ENCODE data around the gene EYS.
"Not testable (repeated sequence)": the region's sequence is repeated elsewhere in the genome, so short reads cannot be mapped to it uniquely, and the experiment has no call there.

The EYS gene

DNA sequence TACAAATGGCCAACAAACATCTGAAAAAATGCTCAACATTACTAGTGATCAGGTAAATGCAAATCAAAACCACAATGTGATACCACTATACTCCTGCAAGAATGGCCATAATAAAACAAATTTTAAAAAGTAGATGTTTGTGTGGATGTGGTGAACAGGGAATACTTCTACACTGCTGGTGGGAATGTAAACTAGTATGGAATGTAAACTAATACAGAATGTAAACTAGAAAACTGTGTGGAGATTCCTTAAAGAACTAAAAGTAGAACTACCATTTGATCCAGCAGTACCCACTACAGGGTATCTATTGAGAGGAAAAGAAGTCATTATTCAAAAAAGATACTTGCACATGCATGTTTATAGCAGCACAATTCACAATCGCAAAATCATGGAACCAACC lies 1878.3 kb downstream of the EYS start:
- H3K27ac Mint-ChIP-seq (ENCODE audit: low read depth); DNase-seq (ENCODE audit: low spot score in 2 of 2); ATAC-seq (replicated peaks; ENCODE audit: extremely low read depth, poor library complexity, severe bottlenecking); H3K27me3 Mint-ChIP-seq; H3K4me3 Mint-ChIP-seq; H3K4me1 Mint-ChIP-seq; H3K36me3 Mint-ChIP-seq (ENCODE audit: insufficient read depth): not testable (repeated sequence)
- H3K9me3 Mint-ChIP-seq, result peaks cover 33% of the 10 kb centered on the region

DNA sequence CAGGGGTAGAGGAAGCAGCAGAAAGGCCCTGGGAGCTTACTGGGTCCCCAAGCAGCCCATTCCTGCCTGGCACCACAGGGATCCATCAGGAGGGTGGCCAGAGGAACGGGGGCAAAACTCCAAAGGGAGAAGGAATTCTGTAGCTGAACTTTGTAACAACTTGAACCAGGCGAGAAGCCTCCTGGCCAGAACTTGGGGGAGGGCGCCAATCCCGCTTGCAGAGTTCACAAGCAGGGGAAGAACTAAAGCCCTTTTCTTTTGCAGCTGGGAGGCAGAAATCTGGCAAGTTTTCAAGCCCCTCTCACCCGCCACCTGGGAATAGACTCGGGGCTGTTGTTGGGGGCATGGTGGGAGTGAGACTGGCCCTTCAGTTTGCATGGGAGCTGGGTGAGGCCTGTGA lies 1882.3 kb downstream of the EYS start:
- Mint-ChIP-seq H3K27ac (ENCODE audit: low read depth) (no peak overlapping the region), H3K4me1 (no peaks in the 10 kb centered on the region), H3K36me3 (ENCODE audit: insufficient read depth) (no peaks in the 10 kb centered on the region), H3K9me3 (peaks cover 9% of the 10 kb centered on the region), H3K27me3 (no peaks in the 10 kb centered on the region), H3K4me3 (no peak overlapping the region)
- no peak for DNase-seq (ENCODE audit: low spot score in 2 of 2)
- ATAC-seq (replicated peaks; ENCODE audit: extremely low read depth, poor library complexity, severe bottlenecking), result no peak

DNA sequence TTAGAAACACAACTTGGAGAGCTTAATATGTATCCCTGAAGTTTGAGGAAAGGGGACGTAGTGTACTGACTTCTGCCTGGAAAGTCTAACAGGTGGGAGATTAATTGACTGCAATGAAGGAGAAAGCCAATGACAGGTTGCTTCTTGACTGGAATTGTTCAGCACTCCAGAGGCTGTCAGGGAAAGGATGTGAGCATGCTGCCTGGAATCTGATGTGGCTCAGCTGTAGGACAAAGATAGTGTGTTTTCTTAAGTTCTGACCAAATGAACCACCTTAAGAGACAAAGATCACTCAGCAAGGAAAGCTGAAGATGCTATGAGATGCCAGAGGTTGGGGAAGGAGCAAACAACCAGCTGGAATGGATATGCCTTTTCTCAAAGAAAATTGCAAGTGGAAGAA lies 1885.6 kb downstream of the EYS start:
- Mint-ChIP-seq H3K4me1 (no peaks in the 10 kb centered on the region), H3K9me3 (no peaks in the 10 kb centered on the region)

DNA sequence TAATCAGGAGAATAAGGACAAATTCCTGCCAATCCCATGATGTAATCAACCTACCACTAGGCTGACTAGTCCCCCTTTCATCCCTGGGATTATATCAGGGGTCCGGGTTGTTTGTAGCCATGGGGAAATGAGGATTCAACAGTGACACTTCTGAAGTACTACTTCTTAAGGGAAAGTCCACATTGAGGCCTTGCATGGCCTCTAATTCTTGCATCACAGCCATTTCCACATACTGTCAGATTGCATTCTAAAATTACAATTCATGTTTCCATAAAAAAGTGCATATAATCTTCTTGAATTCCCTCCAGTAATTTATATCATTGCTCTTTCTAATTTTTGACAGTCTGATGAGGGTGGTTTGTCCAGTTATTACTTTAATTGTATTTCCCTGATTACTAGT lies 1887.2 kb downstream of the EYS start:
- Mint-ChIP-seq H3K27me3 (no peaks in the 10 kb centered on the region), H3K9me3 (no peaks in the 10 kb centered on the region), H3K4me3 (no peak overlapping the region), H3K4me1 (no peaks in the 10 kb centered on the region), H3K36me3 (ENCODE audit: insufficient read depth) (no peaks in the 10 kb centered on the region), H3K27ac (ENCODE audit: low read depth) (no peak overlapping the region)
- DNase-seq (ENCODE audit: low spot score in 2 of 2), result no peak
- ATAC-seq (replicated peaks; ENCODE audit: extremely low read depth, poor library complexity, severe bottlenecking), result no peak

More for the DNA sequence above, 1885.6 kb downstream of the EYS start:
- Mint-ChIP-seq H3K36me3 (ENCODE audit: insufficient read depth) (no peaks in the 10 kb centered on the region), H3K27me3 (no peaks in the 10 kb centered on the region), H3K4me3 (no peak overlapping the region), H3K27ac (ENCODE audit: low read depth) (no peak overlapping the region)
- no peak for DNase-seq (ENCODE audit: low spot score in 2 of 2)
- no peak for ATAC-seq (replicated peaks; ENCODE audit: extremely low read depth, poor library complexity, severe bottlenecking)

DNA sequence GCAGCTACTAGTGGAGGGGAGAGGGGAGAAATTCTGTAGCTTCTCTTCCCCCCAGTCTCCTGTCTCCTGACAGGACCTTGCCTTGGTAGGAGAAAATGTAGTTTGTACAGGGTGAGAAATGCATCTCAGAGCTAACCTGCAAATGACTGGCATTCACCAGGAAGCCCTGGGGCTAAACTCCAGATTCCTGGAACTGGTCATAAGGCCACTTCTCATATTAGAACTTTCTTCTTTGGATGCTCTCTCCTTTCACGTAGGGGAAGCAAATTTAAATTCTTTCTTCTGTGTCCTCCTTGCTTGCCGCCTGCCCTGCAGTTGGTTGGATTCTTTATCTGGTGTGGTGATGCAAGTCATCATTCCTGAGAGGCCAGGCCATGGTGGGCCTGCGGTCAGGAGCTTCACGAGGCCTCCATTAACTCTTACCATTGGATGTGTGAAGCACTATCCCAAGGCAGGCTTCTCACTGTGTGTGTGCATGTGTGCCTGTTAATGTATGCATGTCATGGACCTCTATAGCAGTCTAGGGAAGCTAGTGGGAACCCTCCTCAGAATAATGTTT lies 1889.5 kb downstream of the EYS start:
- DNase-seq (ENCODE audit: low spot score in 2 of 2) (no peak), ATAC-seq (replicated peaks; ENCODE audit: extremely low read depth, poor library complexity, severe bottlenecking) (no peak)
- H3K4me3 Mint-ChIP-seq, result no peak overlapping the region
- H3K27ac Mint-ChIP-seq (ENCODE audit: low read depth), result no peak overlapping the region
- no peaks in the 10 kb centered on the region for H3K36me3 Mint-ChIP-seq (ENCODE audit: insufficient read depth)
- no peaks in the 10 kb centered on the region for H3K9me3 Mint-ChIP-seq
- H3K4me1 Mint-ChIP-seq, result no peaks in the 10 kb centered on the region
- no peaks in the 10 kb centered on the region for H3K27me3 Mint-ChIP-seq

DNA sequence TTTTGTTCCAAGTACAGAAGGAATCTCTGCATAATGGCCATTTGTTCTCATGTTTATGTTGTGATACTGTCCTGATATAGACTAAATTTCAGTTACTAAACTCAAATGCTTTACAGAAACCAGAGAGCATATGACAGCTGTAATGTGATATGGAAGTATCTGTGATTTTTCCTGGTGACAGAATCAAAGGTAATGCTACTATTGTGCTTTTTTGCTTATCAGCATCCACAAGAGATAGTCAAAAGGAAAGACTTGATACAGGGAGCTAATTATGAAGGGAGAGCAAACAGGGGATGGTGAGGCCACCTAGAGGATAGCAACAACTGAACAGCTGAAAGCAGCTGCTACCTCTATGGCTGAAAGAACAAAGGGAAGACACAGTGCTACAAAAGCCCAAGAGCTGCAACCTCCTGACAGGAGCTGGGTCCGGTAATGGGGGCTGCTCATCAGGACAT lies 1890.0 kb downstream of the EYS start:
- H3K9me3 Mint-ChIP-seq, result no peaks in the 10 kb centered on the region
- no peak overlapping the region for H3K27ac Mint-ChIP-seq (ENCODE audit: low read depth)
- DNase-seq (ENCODE audit: low spot score in 2 of 2) (no peak), ATAC-seq (replicated peaks; ENCODE audit: extremely low read depth, poor library complexity, severe bottlenecking) (no peak)
- no peaks in the 10 kb centered on the region for H3K36me3 Mint-ChIP-seq (ENCODE audit: insufficient read depth)
- H3K4me1 Mint-ChIP-seq, result no peaks in the 10 kb centered on the region
- H3K27me3 Mint-ChIP-seq, result peaks cover 5% of the 10 kb centered on the region
- no peak overlapping the region for H3K4me3 Mint-ChIP-seq

DNA sequence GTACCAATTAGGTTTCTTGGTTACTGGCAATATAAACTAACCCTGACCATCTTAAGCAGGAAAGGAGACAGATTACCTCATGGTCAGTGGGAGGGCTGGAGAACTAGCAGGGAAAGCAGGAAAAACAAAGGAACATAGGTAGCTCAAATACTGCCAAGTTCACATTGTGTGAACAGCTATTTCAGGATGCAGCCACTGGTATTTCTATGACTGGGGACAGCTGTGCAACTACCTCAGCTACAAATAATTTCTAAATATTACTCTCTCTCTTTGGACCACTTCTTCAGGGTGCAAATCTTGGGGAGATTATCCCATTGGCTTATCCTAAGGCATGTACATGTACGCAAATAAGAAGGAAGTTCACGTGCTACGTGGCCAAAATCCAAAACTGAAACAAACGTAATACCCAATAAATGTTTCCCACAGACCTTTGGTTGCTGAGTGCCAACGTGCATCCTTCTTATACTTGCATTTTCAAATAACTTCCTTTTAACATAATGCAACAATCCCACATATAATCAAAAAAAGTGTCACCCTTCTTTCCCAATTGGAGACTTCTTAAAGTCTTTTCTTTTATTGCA lies 1890.5 kb downstream of the EYS start:
- H3K27ac Mint-ChIP-seq (ENCODE audit: low read depth), result no peak overlapping the region
- H3K27me3 Mint-ChIP-seq, result peaks cover 9% of the 10 kb centered on the region
- no peaks in the 10 kb centered on the region for H3K9me3 Mint-ChIP-seq
- no peak overlapping the region for H3K4me3 Mint-ChIP-seq
- no peak for DNase-seq (ENCODE audit: low spot score in 2 of 2)
- no peaks in the 10 kb centered on the region for H3K36me3 Mint-ChIP-seq (ENCODE audit: insufficient read depth)
- H3K4me1 Mint-ChIP-seq, result no peaks in the 10 kb centered on the region
- no peak for ATAC-seq (replicated peaks; ENCODE audit: extremely low read depth, poor library complexity, severe bottlenecking)

DNA sequence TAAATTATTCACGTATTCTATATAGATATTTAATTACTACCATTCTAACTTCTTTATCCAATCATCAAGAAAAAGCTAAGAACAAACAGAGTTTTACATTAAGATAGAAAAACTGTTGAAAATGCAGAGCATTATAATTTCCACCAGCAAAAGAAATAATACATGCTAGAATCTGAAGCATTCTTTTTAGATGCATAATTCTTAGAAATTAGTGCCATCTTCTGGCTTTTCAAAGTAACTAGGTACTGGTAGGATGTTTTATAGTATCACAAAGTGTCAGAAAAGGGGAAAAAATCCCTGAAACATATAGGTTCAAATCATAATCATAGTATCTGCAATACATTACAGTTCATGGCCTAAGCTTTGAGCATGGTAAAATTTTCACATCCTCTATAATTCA lies 1892.6 kb downstream of the EYS start:
- H3K4me3 Mint-ChIP-seq, result no peak overlapping the region
- no peak for DNase-seq (ENCODE audit: low spot score in 2 of 2)
- no peaks in the 10 kb centered on the region for H3K9me3 Mint-ChIP-seq
- H3K4me1 Mint-ChIP-seq, result no peaks in the 10 kb centered on the region
- H3K27me3 Mint-ChIP-seq, result peaks cover 21% of the 10 kb centered on the region
- no peaks in the 10 kb centered on the region for H3K36me3 Mint-ChIP-seq (ENCODE audit: insufficient read depth)
- no peak overlapping the region for H3K27ac Mint-ChIP-seq (ENCODE audit: low read depth)
- ATAC-seq (replicated peaks; ENCODE audit: extremely low read depth, poor library complexity, severe bottlenecking), result no peak

DNA sequence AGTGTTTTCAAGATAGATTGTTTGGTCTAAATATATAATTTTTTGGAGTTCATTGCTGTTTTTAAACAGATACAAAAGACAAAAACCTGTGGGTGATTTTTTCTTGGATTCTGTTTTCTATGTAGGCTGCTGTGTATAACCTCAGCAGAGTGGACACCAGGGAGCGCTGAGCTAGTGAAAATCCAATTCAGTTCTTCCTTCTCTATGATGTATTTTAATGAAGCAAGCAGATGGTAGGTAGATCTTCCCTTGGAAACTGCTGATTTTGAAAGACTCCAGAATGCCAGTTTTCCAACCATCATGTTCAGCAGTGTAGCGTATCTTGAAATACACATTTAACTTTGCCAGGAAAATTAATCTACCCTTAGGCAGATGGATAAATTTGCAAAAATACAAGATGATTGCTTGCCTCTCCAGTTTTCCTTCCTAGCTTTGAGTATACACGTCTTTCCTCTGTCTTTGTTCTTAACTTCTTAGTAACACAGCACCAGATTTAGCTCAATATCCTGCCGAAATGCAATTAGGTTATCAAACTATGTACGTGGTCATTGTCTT lies 1893.4 kb downstream of the EYS start:
- Mint-ChIP-seq H3K27me3 (peaks cover 21% of the 10 kb centered on the region), H3K4me3 (no peak overlapping the region), H3K9me3 (no peaks in the 10 kb centered on the region), H3K27ac (ENCODE audit: low read depth) (no peak overlapping the region), H3K4me1 (no peaks in the 10 kb centered on the region), H3K36me3 (ENCODE audit: insufficient read depth) (no peaks in the 10 kb centered on the region)
- no peak for ATAC-seq (replicated peaks; ENCODE audit: extremely low read depth, poor library complexity, severe bottlenecking)
- no peak for DNase-seq (ENCODE audit: low spot score in 2 of 2)

DNA sequence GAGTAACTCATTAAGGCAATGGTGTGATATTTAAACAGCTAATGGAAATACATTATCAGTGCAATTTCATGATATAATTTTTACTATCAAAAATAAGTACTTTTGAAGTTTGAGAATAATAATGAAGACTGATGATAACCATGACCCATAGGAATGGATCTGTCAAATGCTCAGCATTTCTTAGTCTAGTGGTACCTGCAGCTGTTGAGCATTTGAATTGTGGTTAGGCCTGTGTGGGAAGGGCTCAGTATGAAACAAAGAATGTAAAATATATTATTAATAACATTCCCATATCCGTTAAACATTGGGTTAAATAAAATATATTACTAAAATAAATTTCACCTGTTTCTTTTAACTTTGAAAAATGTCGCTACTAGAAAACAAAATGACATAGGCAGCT lies 1898.5 kb downstream of the EYS start:
- no peaks in the 10 kb centered on the region for H3K36me3 Mint-ChIP-seq (ENCODE audit: insufficient read depth)
- no peaks in the 10 kb centered on the region for H3K9me3 Mint-ChIP-seq
- H3K4me3 Mint-ChIP-seq, result no peak overlapping the region
- no peak overlapping the region for H3K27ac Mint-ChIP-seq (ENCODE audit: low read depth)
- ATAC-seq (replicated peaks; ENCODE audit: extremely low read depth, poor library complexity, severe bottlenecking) (no peak), DNase-seq (ENCODE audit: low spot score in 2 of 2) (no peak)
- no peaks in the 10 kb centered on the region for H3K4me1 Mint-ChIP-seq
- H3K27me3 Mint-ChIP-seq, result peaks cover 21% of the 10 kb centered on the region

DNA sequence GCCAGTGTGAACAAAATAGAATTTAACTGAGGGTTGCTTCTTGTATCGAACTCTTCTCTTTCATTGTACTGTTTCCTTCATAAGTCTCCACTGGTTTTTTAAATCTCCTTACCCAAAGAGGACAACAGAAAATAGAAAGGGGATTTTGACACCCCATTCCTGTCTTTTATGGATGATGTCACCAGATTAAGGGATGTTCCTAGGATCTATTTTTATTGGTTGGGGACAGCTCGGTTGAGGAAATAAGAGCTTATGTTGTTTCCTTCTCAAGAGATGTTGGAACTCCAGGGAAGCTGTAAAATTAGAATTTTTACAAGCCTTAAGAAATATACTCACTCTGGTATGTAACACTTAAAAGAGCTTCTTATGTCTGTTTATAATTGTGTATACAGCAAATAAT lies 1900.0 kb downstream of the EYS start:
- peaks cover 16% of the 10 kb centered on the region for H3K27me3 Mint-ChIP-seq
- H3K36me3 Mint-ChIP-seq (ENCODE audit: insufficient read depth), result no peaks in the 10 kb centered on the region
- H3K9me3 Mint-ChIP-seq, result no peaks in the 10 kb centered on the region
- H3K4me1 Mint-ChIP-seq, result no peaks in the 10 kb centered on the region
- DNase-seq (ENCODE audit: low spot score in 2 of 2) (no peak), ATAC-seq (replicated peaks; ENCODE audit: extremely low read depth, poor library complexity, severe bottlenecking) (no peak)
- H3K4me3 Mint-ChIP-seq, result no peak overlapping the region
- no peak overlapping the region for H3K27ac Mint-ChIP-seq (ENCODE audit: low read depth)

DNA sequence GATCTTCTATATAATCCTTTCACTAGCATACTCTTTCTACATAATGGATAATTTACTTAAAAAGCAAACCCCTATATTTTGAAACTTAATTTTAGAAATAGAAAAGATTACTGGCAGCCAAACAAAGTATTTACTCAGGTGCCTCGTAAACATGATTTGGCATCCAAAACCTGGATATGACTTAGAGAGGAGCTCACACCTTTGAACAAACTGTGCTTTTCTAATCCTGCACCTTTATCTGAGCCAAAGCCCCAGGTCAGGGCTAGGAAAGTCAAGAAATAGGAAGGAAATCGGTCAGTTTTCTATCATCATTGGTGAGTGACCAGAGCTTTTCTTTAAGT lies 1900.5 kb downstream of the EYS start:
- ATAC-seq (replicated peaks; ENCODE audit: extremely low read depth, poor library complexity, severe bottlenecking), result no peak
- H3K4me1 Mint-ChIP-seq, result no peaks in the 10 kb centered on the region
- no peak for DNase-seq (ENCODE audit: low spot score in 2 of 2)
- H3K27ac Mint-ChIP-seq (ENCODE audit: low read depth), result no peak overlapping the region
- no peaks in the 10 kb centered on the region for H3K36me3 Mint-ChIP-seq (ENCODE audit: insufficient read depth)
- peaks cover 11% of the 10 kb centered on the region for H3K27me3 Mint-ChIP-seq
- no peak overlapping the region for H3K4me3 Mint-ChIP-seq
- no peaks in the 10 kb centered on the region for H3K9me3 Mint-ChIP-seq

DNA sequence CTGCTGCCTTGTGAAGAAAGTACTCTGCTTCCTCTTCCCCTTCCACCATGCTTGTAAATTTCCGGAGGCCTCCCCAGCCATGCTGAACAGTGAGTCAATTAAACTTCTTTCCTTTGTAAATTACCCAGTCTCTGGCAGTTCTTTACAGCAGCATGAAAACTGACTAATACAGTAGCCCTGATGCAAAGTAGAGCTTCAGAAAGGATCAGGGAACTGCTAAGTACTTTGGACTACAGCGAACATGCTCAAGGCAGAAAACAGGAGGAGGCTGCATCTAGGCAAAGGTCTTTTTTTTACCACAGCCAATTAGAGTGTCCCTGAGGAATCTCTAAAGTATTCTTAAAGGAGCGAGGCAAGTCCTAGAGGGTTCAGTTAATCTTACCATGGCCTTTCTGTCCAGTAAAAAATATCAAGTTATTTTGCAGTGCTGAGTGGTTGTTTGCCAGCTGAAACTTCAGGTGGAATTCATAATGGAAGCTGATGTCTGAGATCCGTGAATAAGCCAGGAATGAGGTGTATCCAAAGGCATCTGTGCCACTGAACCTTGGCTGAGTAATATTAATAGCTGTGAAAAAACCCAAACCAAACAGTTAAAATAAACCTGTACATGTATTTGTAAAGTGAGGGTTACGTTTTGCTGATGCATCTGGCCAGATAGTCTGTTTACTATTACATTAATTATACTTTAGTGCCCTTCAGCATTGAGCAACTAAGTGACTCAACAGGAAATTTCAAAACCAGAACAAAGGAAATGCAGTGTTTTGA lies 1901.0 kb downstream of the EYS start:
- no peaks in the 10 kb centered on the region for H3K4me1 Mint-ChIP-seq
- ATAC-seq (replicated peaks; ENCODE audit: extremely low read depth, poor library complexity, severe bottlenecking) (no peak), DNase-seq (ENCODE audit: low spot score in 2 of 2) (no peak)
- H3K36me3 Mint-ChIP-seq (ENCODE audit: insufficient read depth), result no peaks in the 10 kb centered on the region
- peaks cover 7% of the 10 kb centered on the region for H3K27me3 Mint-ChIP-seq
- no peaks in the 10 kb centered on the region for H3K9me3 Mint-ChIP-seq
- H3K27ac Mint-ChIP-seq (ENCODE audit: low read depth), result no peak overlapping the region
- no peak overlapping the region for H3K4me3 Mint-ChIP-seq
